Jurkat, Clone E6-1 (cell line): Measurements from ENCODE around the gene TRIM9.

Experiments
- DNase-seq: peaks from one replicate; pipeline ENCODE4 v3.0.0-alpha.2; 2011; ENCODE audit warnings: low read depth, low spot score
- H3K4me3 ChIP-seq: 2 replicates; pipeline ENCODE4 v1.5.1; 2011; ENCODE audit warnings: mild to moderate bottlenecking, low read length, control low read depth, moderate library complexity

Gene TRIM9

GRCh38 chr14:50928002-50928635 lies 166.8 kb downstream of the TRIM9 start:
- peak; percentile 16 for DNase-seq
- no peak overlapping the region for H3K4me3 ChIP-seq

GRCh38 chr14:50926851-50927386 lies 168.0 kb downstream of the TRIM9 start:
- no peak overlapping the region for H3K4me3 ChIP-seq
- DNase-seq, result peak; percentile 32
